NB4 (cell line): Measurements from ENCODE around the gene ZFYVE27.

Experiments used
- DNase-seq: peaks from one replicate; pipeline ENCODE4 v3.0.0; 2010; ENCODE audit warnings: low read depth
- H3K4me3 ChIP-seq: one replicate; pipeline ENCODE4 v1.5.1; 2011; ENCODE audit warnings: mild to moderate bottlenecking, low read depth, low read length, moderate library complexity
- CTCF ChIP-seq: IDR thresholded peaks from one replicate; pipeline ENCODE4 v1.5.1; 2012; ENCODE audit warnings: low read depth, low read length
- MAX ChIP-seq: IDR thresholded peaks from 2 replicates; pipeline ENCODE4 v1.6.1; 2011; ENCODE audit warnings: low read depth, low read length
- MYC ChIP-seq: IDR thresholded peaks from 2 replicates; pipeline ENCODE4 v1.6.1; 2011; ENCODE audit warnings: low read depth, low read length
- POLR2A ChIP-seq: IDR thresholded peaks from 2 replicates; pipeline ENCODE4 v1.6.1; 2011; ENCODE audit warnings: mild to moderate bottlenecking; ENCODE audit not compliant: insufficient read length; ENCODE audit errors: extremely low read depth

ZFYVE27 gene

GRCh38 chr10:97800474-97800873 is 63.5 kb downstream of the ZFYVE27 start:
- H3K4me3 ChIP-seq: no peak overlapping the region
- DNase-seq: no peak
- TF ChIP-seq MYC (no peak), MAX (no peak), POLR2A (no peak), CTCF (no peak)

GRCh38 chr10:97801422-97801821 is 64.5 kb downstream of the ZFYVE27 start:
- no peak for DNase-seq
- no peak overlapping the region for H3K4me3 ChIP-seq
- no peak for TF ChIP-seq MYC
- no peak for TF ChIP-seq POLR2A
- TF ChIP-seq CTCF: no peak
- no peak for TF ChIP-seq MAX

GRCh38 chr10:97805096-97805884 is 68.4 kb downstream of the ZFYVE27 start:
- TF ChIP-seq CTCF (no peak), MAX (no peak), MYC (no peak), POLR2A (no peak)
- no peak for DNase-seq
- no peak overlapping the region for H3K4me3 ChIP-seq

GRCh38 chr10:97805949-97806348 is 69.0 kb downstream of the ZFYVE27 start:
- TF ChIP-seq CTCF (no peak), MYC (no peak)
- DNase-seq: no peak
- H3K4me3 ChIP-seq: no peak overlapping the region

GRCh38 chr10:97810446-97810845 is 73.5 kb downstream of the ZFYVE27 start:
- H3K4me3 ChIP-seq: no peak overlapping the region
- TF ChIP-seq CTCF (no peak), MYC (no peak), POLR2A (no peak), MAX (no peak)
- no peak for DNase-seq
